GM19193 (cell line): ENCODE data around the gene LRRC4B.

Experiments
- POLR2A ChIP-seq: IDR thresholded peaks from 4 replicates; pipeline ENCODE4 v1.6.1; 2011; ENCODE audit not compliant: insufficient read depth, insufficient read length; ENCODE audit errors: extremely low read depth

The LRRC4B gene

GRCh38 chr19:50546527-50547221, 21.6 kb downstream of the LRRC4B start:
- no peak for TF ChIP-seq POLR2A

DNA sequence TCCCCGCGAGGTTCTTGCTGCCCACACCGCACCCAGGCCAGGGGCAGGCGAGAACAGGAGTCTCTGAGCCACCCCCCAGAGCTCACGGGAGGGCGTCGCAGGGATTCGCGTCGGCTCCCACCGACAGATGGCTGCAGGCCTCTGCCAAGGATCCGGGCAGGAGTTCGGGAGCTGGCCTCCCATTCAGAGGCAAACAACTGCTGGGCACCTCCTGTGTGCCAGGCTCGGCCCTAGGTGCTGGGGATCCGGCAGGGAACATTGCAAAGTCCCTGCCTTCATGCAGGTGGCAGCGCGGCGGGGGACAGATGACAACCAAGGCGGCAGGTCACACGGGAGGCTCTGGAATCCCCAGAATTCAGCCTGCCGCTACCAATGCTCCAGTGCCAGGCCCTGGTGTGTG, 25.3 kb downstream of the LRRC4B start:
- TF ChIP-seq POLR2A, result no peak

DNA sequence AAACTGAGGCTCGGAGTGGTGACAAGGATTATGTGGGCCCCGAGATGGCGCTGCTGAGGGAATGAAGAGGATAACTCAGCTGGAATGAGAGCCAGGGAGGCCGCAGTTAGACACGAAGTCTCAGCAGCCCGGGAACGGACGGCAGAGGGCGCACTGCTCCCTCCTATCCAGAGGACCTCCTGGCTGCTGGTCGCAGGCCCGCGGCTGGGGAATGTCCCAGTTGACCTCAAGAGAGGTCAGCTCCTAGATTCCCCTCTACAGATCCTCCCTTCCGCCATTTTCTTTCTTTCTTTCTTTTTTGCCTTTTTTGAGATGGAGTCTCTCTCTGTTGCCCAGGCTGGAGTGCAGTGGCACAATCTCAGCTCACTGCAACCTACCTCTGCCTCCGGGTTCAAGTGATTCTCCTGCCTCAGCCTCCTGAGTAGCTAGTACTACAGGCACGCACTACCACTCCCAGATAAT, 30.4 kb downstream of the LRRC4B start:
- no peak for TF ChIP-seq POLR2A

- no peak for TF ChIP-seq POLR2A
Measured at GRCh38 chr19:50537306-50537685, 30.9 kb downstream of the LRRC4B start.

DNA sequence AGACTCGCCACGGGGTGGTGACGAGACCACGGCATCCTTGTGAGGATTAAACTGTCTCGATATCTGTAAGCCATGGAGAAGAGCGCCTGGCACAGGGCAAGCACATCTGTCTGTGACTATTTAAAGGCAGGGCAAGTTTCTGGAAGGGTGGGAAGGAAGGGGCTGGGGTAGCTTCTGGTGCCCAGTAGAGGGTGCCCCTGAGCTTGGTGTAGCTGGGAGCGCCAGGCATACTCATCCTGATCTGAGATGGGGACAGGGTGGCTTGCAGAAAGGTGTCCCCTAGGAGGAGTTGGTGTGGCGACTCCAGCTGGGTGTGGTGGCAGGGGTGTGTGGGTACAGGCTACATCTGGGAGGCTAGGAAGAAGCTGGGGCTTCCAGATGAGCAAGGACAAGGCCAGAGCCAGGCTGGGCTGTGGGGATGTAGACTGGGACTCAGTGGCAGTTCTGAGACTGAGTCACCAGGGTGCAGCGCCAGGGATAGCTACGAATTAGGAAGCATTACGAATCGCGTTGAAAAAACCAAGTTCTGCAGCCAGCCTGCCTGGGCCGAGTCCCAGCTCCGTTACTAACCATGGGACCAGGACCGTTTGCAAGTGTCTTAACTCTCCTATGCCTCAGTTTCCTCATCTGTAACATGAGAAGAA, 31.5 kb downstream of the LRRC4B start:
- TF ChIP-seq POLR2A, result no peak

GRCh38 chr19:50535672-50536187, 32.5 kb downstream of the LRRC4B start:
- TF ChIP-seq POLR2A, result no peak

DNA sequence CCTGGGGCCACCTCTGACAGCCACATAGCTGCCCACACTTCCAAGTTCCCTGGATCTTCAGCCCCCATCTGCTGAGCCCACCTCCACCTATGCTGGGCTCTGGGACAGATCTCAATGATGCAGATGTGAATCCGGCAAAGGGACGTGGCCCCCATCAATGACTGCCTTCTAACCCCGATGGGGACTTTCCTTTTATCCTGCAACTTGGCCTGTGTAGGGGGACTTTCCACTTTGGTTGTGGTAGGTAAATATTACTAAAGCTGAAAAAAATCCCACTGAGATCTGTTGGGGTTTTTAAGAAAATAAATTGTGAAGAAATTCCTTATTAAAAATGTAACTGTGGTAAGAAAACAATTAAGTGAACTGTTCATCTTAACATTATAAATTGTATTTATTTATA, 33.8 kb downstream of the LRRC4B start:
- no peak for TF ChIP-seq POLR2A

- no peak for TF ChIP-seq POLR2A
Measured at GRCh38 chr19:50532952-50533351, 35.3 kb downstream of the LRRC4B start.

DNA sequence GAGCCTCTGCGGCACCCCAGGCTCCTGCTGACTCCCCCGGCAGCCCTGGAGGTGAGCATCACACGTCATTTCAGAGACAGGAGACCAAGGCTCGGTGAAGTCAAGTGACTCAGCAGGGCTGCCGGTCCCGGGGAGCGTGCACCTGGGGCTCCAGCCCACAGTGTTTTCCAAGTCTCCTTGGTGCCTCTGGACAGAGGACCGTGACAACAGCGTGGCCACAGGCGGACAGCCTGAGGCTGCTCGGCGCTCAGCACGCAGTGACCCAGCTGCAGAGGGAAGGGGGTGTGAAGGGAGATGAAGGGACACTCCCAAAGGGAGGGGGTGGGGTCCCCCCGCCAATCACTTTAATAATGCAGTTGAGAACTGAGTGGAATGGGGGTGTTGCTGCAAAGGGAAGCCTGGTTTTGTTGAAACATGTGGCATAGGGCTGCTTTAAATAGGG, 37.0 kb downstream of the LRRC4B start:
- no peak for TF ChIP-seq POLR2A

DNA sequence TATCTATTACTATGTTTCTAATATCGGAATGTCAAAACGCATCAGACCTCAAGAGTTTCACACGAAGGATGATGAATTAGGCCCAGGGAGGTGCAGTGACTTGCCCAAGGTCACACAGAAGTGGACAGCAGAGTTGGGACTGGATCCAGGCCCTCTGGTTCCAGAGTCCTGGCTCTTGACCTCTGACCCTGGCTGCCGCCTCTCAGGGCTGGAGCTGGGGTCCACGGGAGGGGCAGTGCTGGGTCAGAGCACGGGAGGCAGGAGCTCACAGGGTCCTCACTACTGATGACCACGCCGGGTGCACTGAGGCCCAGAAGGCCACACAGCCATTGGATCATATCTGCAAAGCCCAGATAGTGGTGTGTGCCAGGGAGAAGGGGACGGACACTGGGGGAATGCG, 45.4 kb downstream of the LRRC4B start:
- no peak for TF ChIP-seq POLR2A

DNA sequence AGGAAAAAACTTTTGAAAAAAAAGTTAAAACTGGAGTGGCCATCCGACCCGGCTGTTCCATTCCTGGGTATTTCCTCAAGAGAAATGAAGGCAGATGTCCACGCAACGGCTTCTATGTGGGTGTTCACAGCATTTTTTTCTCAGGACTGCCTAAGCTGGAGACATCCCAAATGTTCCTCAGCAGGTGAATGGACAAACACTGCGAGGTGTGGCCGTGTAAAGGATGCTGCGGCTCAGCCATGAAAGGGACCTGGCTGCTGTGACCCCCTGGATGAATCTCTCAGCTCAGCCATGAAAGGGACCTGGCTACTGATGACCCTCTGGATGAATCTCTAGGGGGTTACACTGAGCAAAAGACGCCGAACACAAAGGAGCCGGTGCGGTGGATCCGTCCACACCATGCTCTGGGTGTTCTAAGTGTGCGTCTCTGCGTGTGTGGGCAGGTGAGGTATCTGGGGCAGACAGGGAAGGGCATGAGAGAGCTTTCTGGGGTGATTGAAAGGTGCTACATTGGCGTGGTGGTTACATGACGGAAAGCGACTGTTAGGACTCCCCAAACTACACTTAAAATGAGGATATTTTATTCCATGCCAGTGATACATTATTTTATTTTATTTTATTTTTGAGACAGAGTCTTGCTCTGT, 47.3 kb downstream of the LRRC4B start:
- TF ChIP-seq POLR2A, result no peak

DNA sequence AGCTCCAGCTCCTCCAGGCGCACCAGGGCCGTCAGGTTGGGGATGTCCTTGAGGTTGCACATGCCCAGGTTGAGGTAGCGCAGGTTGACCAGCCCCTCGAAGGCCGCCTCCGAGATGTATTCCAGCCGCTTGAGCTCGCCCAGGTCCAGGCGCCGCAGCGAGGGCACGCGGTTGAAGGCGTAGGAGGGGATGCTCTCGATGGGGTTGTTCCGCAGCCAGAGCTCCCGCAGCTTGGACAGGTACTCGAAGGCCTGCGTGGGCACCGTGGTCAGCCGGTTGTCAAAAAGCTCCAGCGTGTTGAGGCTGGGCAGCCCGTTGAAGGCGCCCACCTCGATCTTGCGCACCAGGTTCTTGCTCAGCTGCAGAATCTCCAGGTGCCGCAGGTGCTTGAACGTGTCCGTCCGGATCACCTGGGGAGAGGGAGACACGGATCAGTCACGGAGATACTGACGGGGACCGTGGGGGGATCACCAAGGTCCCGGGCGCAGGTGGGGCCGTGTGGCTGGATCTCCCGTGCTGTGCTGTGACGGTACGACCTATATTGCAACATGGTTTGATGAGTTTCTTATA, 49.1 kb downstream of the LRRC4B start:
- TF ChIP-seq POLR2A, result no peak

- no peak for TF ChIP-seq POLR2A
Measured at GRCh38 chr19:50518091-50519005, 49.9 kb downstream of the LRRC4B start.

DNA sequence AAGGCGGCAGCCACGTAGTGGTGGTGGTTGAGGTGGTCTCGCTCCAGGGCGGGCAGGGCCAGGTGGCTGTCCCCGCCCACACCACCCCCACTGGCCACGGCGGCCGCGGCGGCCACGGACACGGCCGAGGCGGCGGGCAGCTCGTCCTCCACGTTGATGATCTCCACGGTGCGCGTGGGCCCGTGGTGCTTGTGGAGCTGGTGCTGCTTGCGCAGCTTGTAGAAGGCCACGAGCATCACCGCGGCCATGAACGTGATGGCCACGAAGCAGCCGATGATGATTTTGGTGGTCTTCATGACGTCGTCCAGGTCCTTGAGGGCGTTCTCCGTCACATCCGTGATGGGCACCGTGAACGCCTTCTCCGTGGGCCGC, 50.5 kb downstream of the LRRC4B start:
- TF ChIP-seq POLR2A, result no peak
